NCI-H774 (cell line): ENCODE measurements around the gene PLEKHA5.

Experiments used
- DNase-seq: peaks from one replicate; lab custom pipeline; 2025; lab: John Stamatoyannopoulos, UW

Gene PLEKHA5

DNA sequence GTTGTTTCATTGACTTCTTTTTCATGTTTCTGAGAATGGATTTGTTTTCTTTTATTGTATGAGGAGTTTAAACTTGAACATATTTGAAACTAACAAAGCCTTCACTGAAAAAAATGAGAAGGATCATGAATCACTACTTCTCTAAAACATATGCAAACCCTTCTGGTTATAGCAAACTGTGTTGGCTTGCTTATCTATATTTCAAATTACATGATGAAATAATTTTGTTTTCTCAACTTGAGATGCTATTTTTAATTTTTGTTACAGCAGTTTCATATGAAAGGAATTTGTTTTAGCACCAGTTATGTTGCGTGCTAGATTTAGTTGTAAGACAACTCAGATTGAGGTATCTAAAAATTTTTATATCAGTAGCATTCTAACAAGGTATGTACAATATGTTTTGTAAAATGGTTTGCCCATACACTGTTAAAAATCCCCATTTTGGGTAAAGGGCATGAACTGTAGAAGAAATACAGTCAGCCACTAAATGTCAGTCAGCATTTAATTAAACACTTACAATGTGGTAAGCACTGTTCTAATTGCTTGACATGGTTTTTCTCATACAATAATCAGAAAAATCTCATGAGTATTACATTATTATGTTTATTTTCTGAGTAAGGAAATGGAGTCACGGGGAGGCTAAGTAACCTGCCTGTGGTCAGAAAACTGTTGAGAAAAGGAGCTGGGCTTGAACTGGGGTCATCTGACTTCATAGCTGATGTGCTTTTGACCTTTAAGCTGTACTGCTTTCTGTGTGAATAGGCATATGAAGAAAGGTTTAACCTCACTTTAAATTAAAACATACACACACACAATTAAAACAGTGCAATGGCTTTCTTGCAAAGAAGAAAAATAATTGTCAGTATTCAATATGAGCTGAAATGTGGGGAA is 105.7 kb downstream of the PLEKHA5 start:
- DNase-seq, result no peak

DNA sequence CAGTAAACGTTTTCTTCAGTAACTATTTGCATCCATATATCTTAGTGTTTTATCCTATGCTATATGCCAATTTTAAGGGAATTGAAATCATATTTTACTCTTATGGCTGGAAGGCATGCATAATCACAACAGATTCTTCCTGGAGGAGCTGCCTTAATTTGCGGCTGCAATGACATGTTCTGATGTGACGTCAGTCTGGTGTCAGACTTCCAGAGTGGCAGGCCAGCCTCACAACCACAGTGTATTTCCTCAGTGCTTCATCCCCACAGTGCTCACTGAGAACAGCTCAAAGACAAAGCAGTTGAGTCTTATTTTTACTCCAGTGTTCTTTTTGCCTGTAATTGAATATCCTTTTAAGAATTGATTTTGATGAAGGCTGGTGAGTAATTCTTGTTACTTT is 107.1 kb downstream of the PLEKHA5 start:
- DNase-seq, result no peak

DNA sequence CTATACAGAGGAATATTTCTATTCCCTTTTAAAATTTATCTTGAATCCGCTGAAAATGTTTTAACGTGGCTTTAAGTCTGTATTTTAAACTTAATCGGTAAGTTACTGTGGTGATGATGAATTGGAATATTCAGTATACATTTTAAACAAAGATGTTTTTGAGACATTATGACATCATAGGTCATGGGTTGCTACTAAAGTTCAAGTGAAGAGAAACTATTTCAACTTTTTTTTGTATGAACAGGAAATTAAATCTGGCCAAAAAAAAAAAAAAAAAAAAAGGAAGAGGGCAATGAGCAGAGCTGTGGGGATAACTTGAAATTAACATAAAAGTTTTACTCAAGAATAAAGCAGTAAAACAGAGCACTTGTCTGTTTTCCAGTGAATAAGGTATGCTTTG is 109.0 kb downstream of the PLEKHA5 start:
- no peak for DNase-seq

GRCh38 chr12:19239102-19239501 is 109.6 kb downstream of the PLEKHA5 start:
- no peak for DNase-seq

GRCh38 chr12:19239616-19240234 is 110.2 kb downstream of the PLEKHA5 start:
- no peak for DNase-seq

GRCh38 chr12:19242581-19242980 is 113.0 kb downstream of the PLEKHA5 start:
- no peak for DNase-seq

- no peak for DNase-seq
Measured at GRCh38 chr12:19243551-19243950, 114.0 kb downstream of the PLEKHA5 start.

DNA sequence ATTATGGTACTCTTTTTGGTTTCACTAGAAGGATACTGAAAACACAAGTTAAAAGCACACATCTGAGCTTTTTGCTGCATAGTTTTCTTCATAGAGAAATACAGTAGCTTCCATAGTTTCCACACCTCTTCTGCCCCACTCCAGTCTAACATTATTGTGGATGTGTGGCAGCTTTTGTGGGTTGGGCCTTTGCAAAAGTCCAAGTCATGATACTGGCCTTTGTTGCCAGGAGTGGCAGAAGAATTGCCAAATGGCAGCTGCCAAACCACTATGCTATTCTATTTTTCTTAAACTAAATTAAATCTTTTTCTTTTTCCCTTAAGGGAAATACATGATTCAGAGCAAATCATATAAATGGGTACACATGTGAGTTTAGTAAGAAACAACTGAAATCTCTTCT is 114.8 kb downstream of the PLEKHA5 start:
- DNase-seq, result no peak

- DNase-seq, result no peak
Measured at GRCh38 chr12:19245106-19245505, 115.6 kb downstream of the PLEKHA5 start.

DNA sequence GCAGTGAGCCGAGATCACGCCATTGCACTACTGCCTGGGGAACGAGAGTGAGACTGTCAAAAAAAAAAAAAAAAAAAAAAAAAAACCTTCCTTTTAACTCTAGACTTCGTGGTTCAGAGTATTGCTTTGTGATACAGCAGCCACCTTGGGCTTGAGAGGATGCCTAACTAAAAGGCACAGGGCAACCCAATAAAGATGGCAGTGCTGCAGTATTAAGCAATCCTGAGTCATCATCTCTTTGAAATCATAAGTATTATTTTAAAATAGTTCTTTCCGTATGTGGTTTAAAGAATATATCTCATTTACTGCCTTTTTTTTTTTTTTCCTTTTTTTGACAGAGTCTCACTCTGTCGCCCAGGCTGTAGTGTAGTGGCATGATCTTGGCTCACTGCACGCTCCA is 116.1 kb downstream of the PLEKHA5 start:
- DNase-seq, result no peak

- DNase-seq, result no peak
Measured at GRCh38 chr12:19246933-19247332, 117.4 kb downstream of the PLEKHA5 start.

GRCh38 chr12:19248929-19249602 is 119.5 kb downstream of the PLEKHA5 start:
- no peak for DNase-seq

GRCh38 chr12:19251481-19252132 is 122.1 kb downstream of the PLEKHA5 start:
- DNase-seq, result no peak

- no peak for DNase-seq
Measured at GRCh38 chr12:19260135-19260534, 130.6 kb downstream of the PLEKHA5 start.

DNA sequence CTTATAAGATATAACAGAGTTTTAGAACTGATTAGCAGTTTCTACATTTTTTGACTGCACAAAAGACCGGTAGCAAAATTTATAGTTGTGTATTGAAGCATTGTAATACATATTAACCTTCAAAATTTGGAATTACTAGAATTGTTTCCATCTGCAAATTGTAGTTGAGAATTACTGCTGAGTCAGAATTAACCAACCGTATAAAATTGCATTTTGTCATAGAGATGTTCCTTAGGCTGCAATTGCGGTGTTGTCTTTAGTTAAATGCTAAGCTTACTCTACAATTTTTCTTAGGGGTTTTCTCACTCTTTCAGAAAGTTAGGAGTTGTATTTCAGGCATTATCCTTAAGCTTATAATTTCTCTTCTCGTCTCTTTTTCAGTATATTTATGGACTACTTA is 132.2 kb downstream of the PLEKHA5 start:
- no peak for DNase-seq

DNA sequence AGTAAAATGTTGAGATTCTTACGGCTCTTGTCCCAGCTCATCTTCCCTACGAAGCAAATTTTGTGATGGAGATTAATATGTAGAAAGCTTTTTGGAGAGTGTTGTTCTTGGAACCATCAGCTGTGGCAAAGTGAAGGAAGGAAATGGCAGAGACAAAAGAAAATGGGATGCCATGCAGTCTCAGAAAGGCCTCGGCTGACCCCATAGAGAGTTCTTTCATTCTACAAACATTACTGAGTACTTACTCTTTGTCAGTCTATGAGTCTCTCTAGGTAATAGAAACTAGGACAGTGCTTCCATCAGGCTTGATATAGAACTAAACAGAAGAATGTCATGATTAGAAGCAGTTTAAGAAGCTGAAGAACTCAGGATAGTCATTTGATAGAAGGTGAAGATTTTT is 134.1 kb downstream of the PLEKHA5 start:
- DNase-seq, result no peak

DNA sequence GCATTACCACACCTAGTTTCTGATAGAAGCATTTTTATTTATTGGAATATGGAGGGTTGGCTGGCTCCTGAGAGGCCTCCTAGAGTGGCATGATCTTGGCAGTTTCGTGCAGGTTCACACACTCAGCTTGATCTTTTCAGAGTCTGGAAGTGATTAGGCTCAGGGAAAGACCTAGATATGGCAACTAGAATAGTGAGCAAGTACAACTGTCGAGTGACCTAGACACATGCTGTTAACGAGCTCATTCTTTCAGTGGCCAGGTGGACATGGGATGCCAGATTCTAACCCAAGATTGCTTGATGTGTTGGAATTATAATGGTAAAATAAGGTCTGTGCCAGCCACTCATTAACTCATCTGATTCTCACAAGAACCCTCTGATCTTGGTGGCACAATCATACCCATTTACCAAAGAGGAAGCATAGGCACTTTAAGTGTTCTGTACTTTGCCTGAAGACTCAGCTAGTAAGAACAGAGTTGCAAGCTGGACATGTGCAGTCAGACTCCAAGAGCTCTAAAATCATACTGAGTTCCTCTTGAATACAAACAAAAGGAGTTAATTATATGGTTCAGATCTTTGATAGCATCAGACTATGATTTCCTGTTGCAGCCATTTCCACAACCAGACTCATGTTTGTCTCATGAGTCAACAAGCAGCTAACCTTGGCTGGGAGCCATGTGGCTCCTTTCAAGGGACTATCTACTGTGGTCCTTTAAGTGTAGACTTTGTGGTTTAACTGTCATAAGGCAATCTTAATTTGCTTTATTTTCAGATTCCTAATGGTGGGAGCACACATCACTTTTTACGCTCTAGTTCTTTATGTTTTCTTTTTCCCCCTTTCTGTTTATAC is 144.2 kb downstream of the PLEKHA5 start:
- DNase-seq, result peak; percentile 58

DNA sequence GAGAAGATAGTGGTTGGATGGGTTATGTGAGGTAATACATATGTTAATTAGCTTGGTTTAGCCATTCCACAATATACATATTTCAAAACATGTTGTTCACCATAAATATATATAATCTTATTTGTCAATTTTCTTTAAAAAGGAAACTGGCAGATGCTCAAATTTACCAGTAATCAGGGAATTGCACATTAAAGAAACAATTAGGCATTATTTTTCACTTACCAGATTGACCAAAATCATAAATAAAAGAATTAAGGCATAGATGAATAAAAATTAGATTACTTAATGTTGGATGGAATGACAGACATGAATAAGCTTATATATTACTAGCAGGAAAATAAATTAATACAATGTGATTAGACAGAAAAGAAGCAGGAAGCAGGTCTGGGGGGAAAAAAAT is 147.2 kb downstream of the PLEKHA5 start:
- no peak for DNase-seq

DNA sequence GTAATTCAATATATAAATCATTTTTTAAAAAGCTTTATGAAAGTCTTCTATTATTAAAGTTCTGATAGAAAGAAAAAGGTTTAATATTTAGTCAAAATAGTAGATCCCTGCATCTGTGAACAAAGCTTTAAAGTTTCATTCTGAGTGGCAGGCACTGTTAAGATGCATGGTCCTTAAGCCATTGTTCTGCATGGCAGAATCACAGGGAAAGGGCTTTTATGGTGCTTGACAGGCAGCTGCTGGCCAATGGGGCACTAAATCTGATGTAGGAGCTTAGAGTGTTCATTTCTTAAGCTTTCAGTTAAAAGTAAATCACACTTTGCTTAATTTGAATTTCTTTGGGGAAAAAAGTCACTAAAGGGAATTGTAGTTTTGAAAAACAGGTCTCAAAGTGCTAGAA is 148.2 kb downstream of the PLEKHA5 start:
- DNase-seq, result no peak

DNA sequence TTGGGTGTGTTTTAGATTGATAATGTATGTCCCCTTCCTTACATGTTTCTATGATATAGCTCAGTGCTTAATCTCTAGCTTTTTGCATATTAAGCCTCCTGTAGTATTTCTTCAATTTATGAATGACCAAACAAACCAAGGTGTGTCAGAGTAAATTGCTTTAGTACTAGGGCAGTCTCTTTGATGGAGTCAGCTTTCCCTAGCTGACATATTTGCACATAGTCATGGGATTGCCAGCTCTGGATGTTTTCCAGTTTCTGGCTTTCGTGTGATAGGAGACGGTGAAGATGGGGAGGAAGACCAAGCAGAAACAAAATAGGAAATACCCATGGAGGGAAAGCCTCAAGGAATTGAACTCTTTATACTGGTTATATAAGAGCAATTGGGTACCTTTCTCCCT is 148.9 kb downstream of the PLEKHA5 start:
- no peak for DNase-seq

GRCh38 chr12:19282133-19282699 is 152.7 kb downstream of the PLEKHA5 start:
- no peak for DNase-seq
